ENCODE results near the gene EIF3J. TPM values are rescaled to one million over a fixed set of nuclear protein-coding genes. Genes with fewer than 3 reads are reported as not detected.

The EIF3J gene
- total and polyA plus RNA-seq, 2 of the 4 experiments (the other 2 are of a cell fraction) = 51.6 to 59.9 TPM

DNA sequence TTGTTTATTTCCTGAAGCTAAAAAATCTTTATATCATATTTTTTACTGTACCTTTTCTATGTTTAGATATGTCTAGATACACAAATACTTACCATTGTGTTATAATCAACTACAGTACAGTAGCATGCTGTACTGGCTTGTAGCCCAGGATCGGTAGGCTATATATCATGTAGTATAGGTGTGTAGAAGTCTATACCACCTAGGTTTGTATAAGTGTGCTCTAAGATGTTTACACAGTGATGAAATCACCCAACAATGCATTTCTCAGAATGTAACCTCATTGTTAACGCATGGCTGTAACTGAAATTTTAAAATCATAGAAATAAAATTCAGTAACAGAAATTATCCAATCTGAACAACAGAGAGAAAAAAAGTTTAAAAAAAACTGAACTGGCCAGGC is 43.2 kb downstream of the EIF3J start:
- DNase-seq (no peak), ATAC-seq (ENCODE audit: low read depth) (no peak)
- TF ChIP-seq CEBPB (IDR thresholded peaks at IDR 0.05; ENCODE audit: low read depth, low read length) (no peak), CHD1 (IDR thresholded peaks at IDR 0.05; ENCODE audit: low read depth, low read length) (no peak), RCOR1 (IDR thresholded peaks at IDR 0.05; ENCODE audit: insufficient replicate concordance, low read length) (no peak), RAD21 (IDR thresholded peaks at IDR 0.05; ENCODE audit: low read length) (no peak)
- Histone ChIP-seq H3K9ac (ENCODE audit: low read depth, low read length) (no peak overlapping the region), H4K91ac (ENCODE audit: insufficient read depth, low read depth, low read length) (no peak overlapping the region), H3K9me3 (ENCODE audit: control insufficient read depth, insufficient read depth, low read length) (no peaks in the 10 kb centered on the region), H2AK5ac (ENCODE audit: low read depth, low read length) (no peak overlapping the region), H3K14ac (replicated peaks; ENCODE audit: low read depth, low read length) (no peak overlapping the region), H3K4me3 (ENCODE audit: insufficient read depth, low read depth, low read length) (no peak overlapping the region), H2BK5ac (ENCODE audit: low read depth, low read length, poor library complexity, severe bottlenecking) (no peak overlapping the region), H2BK15ac (ENCODE audit: low read depth, low read length) (no peak overlapping the region), H2AFZ (replicated peaks; ENCODE audit: low read length, poor library complexity) (no peak overlapping the region), H3K18ac (ENCODE audit: low read depth, low read length) (no peak overlapping the region), H2AK9ac (replicated peaks; ENCODE audit: low read depth, low read length, poor library complexity) (no peak overlapping the region), H3K4me1 (ENCODE audit: control insufficient read depth, insufficient read depth, low read length) (no peaks in the 10 kb centered on the region), H4K20me1 (ENCODE audit: insufficient read depth, low read length) (no peaks in the 10 kb centered on the region), H3K4ac (ENCODE audit: low read depth, low read length) (no peak overlapping the region), H2BK20ac (ENCODE audit: low read depth, low read length) (no peak overlapping the region), H4K5ac (ENCODE audit: low read depth, low read length) (no peak overlapping the region), H3K36me3 (ENCODE audit: control insufficient read depth, insufficient read depth, low read length) (peaks cover 15% of the 10 kb centered on the region), H3K9me1 (ENCODE audit: insufficient read depth, low read length) (no peaks in the 10 kb centered on the region; the same call in 1 of the 2 replicates), H3K79me1 (ENCODE audit: low read depth in 1 of 2, low read length in 2 of 2) (peaks cover 2 to 6% of the 10 kb centered on the region in 2 experiments; a peak in 2 of 4 replicates), H3K23ac (ENCODE audit: low read depth, low read length) (no peak overlapping the region), H3K27me3 (ENCODE audit: control insufficient read depth, insufficient read depth, low read length) (no peaks in the 10 kb centered on the region), H2BK120ac (ENCODE audit: low read depth, low read length) (no peak overlapping the region), H4K8ac (ENCODE audit: low read depth in 2 of 2, low read length in 2 of 2) (no peak overlapping the region), H3K27ac (ENCODE audit: insufficient read depth, low read length) (no peak overlapping the region), H3K4me2 (ENCODE audit: low read depth, low read length) (no peak overlapping the region), H3K56ac (ENCODE audit: extremely low read depth, insufficient read depth, low read length) (no peak overlapping the region)
- in situ Hi-C loops (cut with MboI; ENCODE audit: low sequenced_read_pairs) = loop anchor here (5.0 kb wide), 1 partner anchor 157 kb away; the partner anchor contains the start of gene TRIM69
- dilution Hi-C loops (cut with HindIII; ENCODE audit: low sequenced_read_pairs, unreplicated experiment) = no loop called here
- no CpG with 5 or more reads among the region's 2 CpGs for WGBS, 2 experiments (ENCODE audit: extremely low coverage in 2 of 2, insufficient read length in 1 of 2)
- ChIA-PET POLR2A (ENCODE audit: unreplicated experiment) (no interaction called here), CTCF (interaction anchor here (0.6 kb wide), 1 partner anchor 29 kb away, joined by 3 read pairs; no protein-coding TSS in a partner anchor)
- BruUV-seq (replicated peaks) = no TSS peak
- intact Hi-C loops (cut with micrococcal nuclease) = no loop called here
